Upper lobe of left lung (tissue), 6 donors: ENCODE measurements around the gene CDK5RAP2. TPM values are rescaled to one million over a fixed set of nuclear protein-coding genes. Genes with fewer than 3 reads are reported as not detected.
"Not testable (repeated sequence)": the region's sequence is repeated elsewhere in the genome, so short reads cannot be mapped to it uniquely, and the experiment has no call there.

ENCODE experiments used
- ATAC-seq, 2 donors: fragments of 200-7000 bp; cut with Tn5 transposase; one replicate each; pipeline ENCODE4 v1.9.1; 2022; ENCODE audit warnings: mild to moderate bottlenecking in 2 of 2, moderate library complexity in 2 of 2; ENCODE audit not compliant: low FRiP score in 2 of 2
- DNase-seq, 2 donors: peaks; one replicate each; pipeline ENCODE4 v3.0.0-alpha.2; 2019 to 2020
- H3K27ac ChIP-seq, 4 donors: fragments of 200-600 bp; sonication (generic); one replicate each; pipeline ENCODE4 v1.5.1; 2016 to 2019
- H3K27me3 ChIP-seq, 4 donors: fragments of 200-600 bp; sonication (generic); one replicate each; pipeline ENCODE4 v1.5.1; 2017 to 2019
- H3K36me3 ChIP-seq, 4 donors: fragments of 200-600 bp; sonication (generic); one replicate each; pipeline ENCODE4 v1.5.1; 2016 to 2019
- H3K4me1 ChIP-seq, 4 donors: fragments of 200-600 bp; sonication (generic); one replicate each; pipeline ENCODE4 v1.5.1; 2018 to 2019
- H3K4me3 ChIP-seq, 4 donors: fragments of 200-600 bp; sonication (generic); one replicate each; pipeline ENCODE4 v1.5.1; 2017 to 2019; ENCODE audit warnings: mild to moderate bottlenecking in 2 of 4, moderate library complexity in 1 of 4
- H3K9me3 ChIP-seq, 4 donors: fragments of 200-600 bp; sonication (generic); one replicate each; pipeline ENCODE4 v1.5.1; 2018 to 2019
- EP300 ChIP-seq, 4 donors: sonication (generic); formaldehyde crosslinking; IDR thresholded peaks; one replicate each; pipeline ENCODE4 v1.5.1; 2017; ENCODE audit warnings: antibody characterized with exemption in 4 of 4, control low read depth in 2 of 4
- POLR2A ChIP-seq, 4 donors: fragments of 450-650 bp; IDR thresholded peaks; one replicate each; pipeline ENCODE4 v1.5.1; 2016 to 2017; ENCODE audit warnings: antibody characterized with exemption in 4 of 4, mild to moderate bottlenecking in 2 of 4
- POLR2AphosphoS5 ChIP-seq, 2 donors: sonication (generic); formaldehyde crosslinking; IDR thresholded peaks; one replicate each; pipeline ENCODE4 v1.5.1; 2017; ENCODE audit warnings: antibody characterized with exemption in 2 of 2
- WGBS, 2 donors: methylation state at CpG; one replicate each; pipeline ENCODE4 v1.1.5; 2017 to 2018; 5-methylcytosine and 5-hydroxymethylcytosine counted together
- total RNA-seq, 6 donors: library from RNA; depleted of rRNA in 4 of 6; stranded (reverse); fragments of >200 nt in 4 of 6; gene quantifications; one replicate each; pipeline versions ENCODE4 v1.1.0 to v1.2.1, GENCODE V29; 2016 to 2021
- TF ChIP-seq, protein P1 (sequence below), 6 experiments: fragments of 450-650 bp in 4 of 6; fragments of 200-600 bp in 2 of 6; sonication (generic) in 2 of 6; IDR thresholded peaks; one replicate each; pipeline ENCODE4 v1.5.1; 2016 to 2019; ENCODE audit warnings: antibody characterized with exemption in 6 of 6
- donor health status: DM: no; HTN: no; CAD: no; lungs with moderate emphysema.
- donor health status: DM: no; HTN: yes; CAD: no; lungs with severe emphysema.

The CDK5RAP2 gene
- 100 to 1,000 TPM in 1 of 6 donors, 10 to 100 TPM in 5; 41.7 to 137 (median 51.6) TPM for total RNA-seq

DNA sequence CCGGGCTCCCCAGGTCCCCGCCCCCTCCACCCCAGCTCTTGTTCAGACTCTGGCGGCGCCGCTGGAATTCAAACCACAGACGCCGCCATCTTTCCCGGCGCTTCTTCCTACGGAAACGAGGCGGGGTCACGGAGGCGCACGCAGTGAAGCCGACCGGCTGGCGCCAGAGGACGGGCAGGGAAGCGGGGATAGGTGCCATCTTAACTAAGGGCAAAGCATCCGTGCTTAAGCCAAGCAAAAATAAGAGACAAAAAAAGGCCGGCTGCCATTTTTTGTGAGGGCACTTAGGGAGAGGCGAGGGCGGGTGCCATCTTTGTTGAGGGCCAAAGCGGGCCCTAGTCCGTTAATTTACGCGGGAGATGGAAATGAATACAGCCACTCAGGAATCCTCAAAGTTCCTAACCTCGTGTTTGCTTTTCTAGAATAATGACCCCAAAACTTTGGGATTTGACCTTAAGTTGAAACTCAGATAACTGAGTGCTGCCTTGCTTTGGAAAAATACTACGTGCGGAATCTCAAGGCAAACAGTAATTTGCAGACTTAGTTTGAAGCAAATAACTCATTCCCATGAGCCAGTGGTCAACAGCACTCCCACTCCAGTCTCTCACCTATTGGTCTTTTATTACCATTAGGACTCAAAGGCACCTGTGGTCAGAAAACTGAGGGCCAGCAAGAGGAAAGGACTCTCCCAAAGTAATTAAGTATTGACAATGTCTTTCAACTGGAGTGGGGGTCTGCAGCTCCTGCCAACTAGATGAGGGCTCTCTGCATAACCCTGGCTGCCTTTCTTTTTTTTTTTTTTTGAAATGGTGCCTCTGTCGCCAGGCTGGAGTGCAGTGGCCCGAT, at the start of gene CDK5RAP2:
Gene CDK5RAP2, minus strand, starts transcription at position 117 of the 846 bp plus-strand sequence. CDS start 189 bp downstream, outside the sequence.
- Histone ChIP-seq H3K36me3 (peaks cover 0 to 2% (median 0%) of the 10 kb centered on the region in 4 donors), H3K9me3 (no peaks in the 10 kb centered on the region), H3K4me3 (peak within 1 kb of the TSS; percentile 64 to 98 (median 90)), H3K27ac (peak within 1 kb of the TSS; percentile 78 to 91 (median 88)), H3K27me3 (no peaks in the 10 kb centered on the region), H3K4me1 (peaks cover 7 to 22% (median 14%) of the 10 kb centered on the region in 4 donors)
- ATAC-seq, result peak; percentile 98 to 99
- no peak for TF ChIP-seq EP300 (IDR thresholded peaks at IDR 0.05)
- peak in 1 of 4 donors; percentile 67 for TF ChIP-seq POLR2A (IDR thresholded peaks at IDR 0.05)
- TF ChIP-seq POLR2AphosphoS5 (IDR thresholded peaks at IDR 0.05), result peak; percentile 73 to 79
- DNase-seq, result peak; percentile 95 to 96
- 12 to 16% methylated on average over 23 to 31 of the region's 33 CpGs for WGBS, 2 donors

- not testable (repeated sequence) for H3K27me3 ChIP-seq, H3K36me3 ChIP-seq, H3K4me3 ChIP-seq, H3K9me3 ChIP-seq, DNase-seq, H3K27ac ChIP-seq, ATAC-seq, H3K4me1 ChIP-seq
- WGBS, 2 donors, result 97 to 98% methylated on average over 3 of the region's 3 CpGs
Measured at GRCh38 chr9:120628925-120629497, 49.0 kb upstream of the CDK5RAP2 start.

DNA sequence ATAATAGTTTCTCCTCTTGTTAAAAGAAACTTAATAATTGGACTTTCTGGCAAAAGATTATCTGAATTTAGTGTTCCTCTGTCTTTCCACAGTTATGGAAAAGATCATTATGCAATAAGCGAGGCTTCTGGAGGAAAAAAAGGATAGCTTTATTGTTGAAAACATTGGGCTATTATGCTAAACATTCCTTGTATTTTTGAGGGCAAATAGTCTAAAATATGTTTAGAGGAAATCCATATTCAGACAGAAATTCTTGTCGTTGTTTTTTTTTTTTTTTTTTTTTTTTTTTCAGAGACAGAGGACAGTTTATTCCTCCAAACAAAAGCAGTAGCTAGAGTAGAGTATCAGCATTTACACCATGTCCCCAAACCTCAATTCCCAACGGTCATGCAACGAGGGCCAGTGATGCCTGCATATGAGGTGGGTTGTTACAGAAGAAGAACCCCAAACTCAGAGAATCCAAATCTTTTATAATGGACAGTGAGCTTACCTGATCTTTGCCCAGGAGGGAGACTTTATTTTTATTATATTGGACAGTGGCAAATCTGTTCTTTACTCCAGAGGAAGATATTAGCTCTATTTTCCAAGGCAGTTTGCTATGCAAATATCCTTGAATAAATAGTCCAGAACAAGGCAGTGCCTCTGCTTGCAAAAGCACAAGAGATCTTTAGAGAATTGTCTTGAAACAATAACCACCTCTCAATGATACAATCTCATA, 48.4 kb upstream of the CDK5RAP2 start:
- TF ChIP-seq POLR2AphosphoS5 (IDR thresholded peaks at IDR 0.05) (no peak), EP300 (IDR thresholded peaks at IDR 0.05) (no peak), POLR2A (IDR thresholded peaks at IDR 0.05) (no peak)
- TF ChIP-seq, protein P1, sequence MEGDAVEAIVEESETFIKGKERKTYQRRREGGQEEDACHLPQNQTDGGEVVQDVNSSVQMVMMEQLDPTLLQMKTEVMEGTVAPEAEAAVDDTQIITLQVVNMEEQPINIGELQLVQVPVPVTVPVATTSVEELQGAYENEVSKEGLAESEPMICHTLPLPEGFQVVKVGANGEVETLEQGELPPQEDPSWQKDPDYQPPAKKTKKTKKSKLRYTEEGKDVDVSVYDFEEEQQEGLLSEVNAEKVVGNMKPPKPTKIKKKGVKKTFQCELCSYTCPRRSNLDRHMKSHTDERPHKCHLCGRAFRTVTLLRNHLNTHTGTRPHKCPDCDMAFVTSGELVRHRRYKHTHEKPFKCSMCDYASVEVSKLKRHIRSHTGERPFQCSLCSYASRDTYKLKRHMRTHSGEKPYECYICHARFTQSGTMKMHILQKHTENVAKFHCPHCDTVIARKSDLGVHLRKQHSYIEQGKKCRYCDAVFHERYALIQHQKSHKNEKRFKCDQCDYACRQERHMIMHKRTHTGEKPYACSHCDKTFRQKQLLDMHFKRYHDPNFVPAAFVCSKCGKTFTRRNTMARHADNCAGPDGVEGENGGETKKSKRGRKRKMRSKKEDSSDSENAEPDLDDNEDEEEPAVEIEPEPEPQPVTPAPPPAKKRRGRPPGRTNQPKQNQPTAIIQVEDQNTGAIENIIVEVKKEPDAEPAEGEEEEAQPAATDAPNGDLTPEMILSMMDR (IDR thresholded peaks at IDR 0.05), result no peak
- 80 to 83% methylated on average over 4 of the region's 4 CpGs for WGBS, 2 donors
- Histone ChIP-seq H3K27me3 (no peaks in the 10 kb centered on the region), H3K36me3 (no peaks in the 10 kb centered on the region), H3K9me3 (no peaks in the 10 kb centered on the region), H3K27ac (no peak overlapping the region), H3K4me3 (no peak overlapping the region), H3K4me1 (peaks cover 0 to 5% (median 0%) of the 10 kb centered on the region in 4 donors)
- no peak for DNase-seq
- ATAC-seq, result no peak

- Histone ChIP-seq H3K9me3 (no peaks in the 10 kb centered on the region), H3K4me1 (peaks cover 0 to 5% (median 0%) of the 10 kb centered on the region in 4 donors), H3K4me3 (no peak overlapping the region), H3K27me3 (no peaks in the 10 kb centered on the region), H3K27ac (no peak overlapping the region), H3K36me3 (peaks cover 0 to 3% (median under 1%) of the 10 kb centered on the region in 4 donors)
- WGBS, 2 donors, result 61 to 64% methylated on average over 2 of the region's 2 CpGs
- no peak for TF ChIP-seq POLR2A (IDR thresholded peaks at IDR 0.05)
- no peak for TF ChIP-seq POLR2AphosphoS5 (IDR thresholded peaks at IDR 0.05)
- no peak for TF ChIP-seq EP300 (IDR thresholded peaks at IDR 0.05)
- TF ChIP-seq, protein P1 (IDR thresholded peaks at IDR 0.05), result no peak
- no peak for DNase-seq
- ATAC-seq, result no peak
Measured at GRCh38 chr9:120627073-120627472, 47.1 kb upstream of the CDK5RAP2 start.

DNA sequence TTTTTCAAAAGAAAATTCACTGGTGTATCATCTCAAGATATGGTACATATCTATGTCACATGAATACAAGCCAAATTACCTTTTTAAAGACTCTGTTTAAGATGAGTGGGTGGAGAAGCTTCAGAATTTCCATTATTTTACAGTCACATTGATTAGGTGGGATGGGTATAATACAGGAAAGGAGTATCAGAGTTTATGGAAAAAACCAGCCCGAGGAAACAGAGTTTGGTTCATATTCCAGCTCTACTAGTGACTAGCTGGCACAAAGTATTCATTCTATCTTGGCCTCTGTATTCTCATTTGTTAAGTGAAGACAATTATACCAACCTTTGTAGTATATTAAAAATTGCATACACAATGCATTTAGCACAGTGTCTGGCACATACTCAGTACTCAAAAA, 46.5 kb upstream of the CDK5RAP2 start:
- no peak for ATAC-seq
- TF ChIP-seq POLR2AphosphoS5 (IDR thresholded peaks at IDR 0.05), result no peak
- no peak for TF ChIP-seq POLR2A (IDR thresholded peaks at IDR 0.05)
- TF ChIP-seq, protein P1 (IDR thresholded peaks at IDR 0.05), result no peak
- TF ChIP-seq EP300 (IDR thresholded peaks at IDR 0.05), result no peak
- no peak overlapping the region for H3K4me3 ChIP-seq
- DNase-seq, result no peak
- peaks cover 0 to 7% (median 3%) of the 10 kb centered on the region in 4 donors for H3K36me3 ChIP-seq
- H3K27me3 ChIP-seq, result no peaks in the 10 kb centered on the region
- H3K9me3 ChIP-seq, result no peaks in the 10 kb centered on the region
- 79 to 86% methylated on average over 1 of the region's 1 CpG for WGBS, 2 donors
- H3K27ac ChIP-seq, result no peak overlapping the region
- peaks cover 0 to 5% (median 0%) of the 10 kb centered on the region in 4 donors for H3K4me1 ChIP-seq
